GM12878 (cell line): ENCODE data around the gene UVRAG.
"Not testable (repeated sequence)": the region's sequence is repeated elsewhere in the genome, so short reads cannot be mapped to it uniquely, and the experiment has no call there.

Experiments
- BHLHE40 ChIP-seq, 2 experiments: fragments of 450-650 bp in 1 of 2; IDR thresholded peaks; 2 replicates each; pipeline ENCODE4 v1.6.1; 2011 to 2017; ENCODE audit warnings: low read depth in 2 of 2, borderline replicate concordance in 1 of 2, improper control_type of control experiment in 1 of 2, low read length in 1 of 2, mild to moderate bottlenecking in 1 of 2
- CHD2 ChIP-seq: IDR thresholded peaks from 2 replicates; pipeline ENCODE4 v1.6.1; 2011; ENCODE audit warnings: low read depth, low read length, improper control_type of control experiment, borderline replicate concordance
- SIN3A ChIP-seq: IDR thresholded peaks from 2 replicates; pipeline ENCODE4 v1.6.1; 2012; ENCODE audit warnings: low read depth, low read length, improper control_type of control experiment
- SREBF2 ChIP-seq: IDR thresholded peaks from 2 replicates; pipeline ENCODE4 v1.6.1; 2012; ENCODE audit warnings: mild to moderate bottlenecking, low read length
- TAF1 ChIP-seq: IDR thresholded peaks from 2 replicates; pipeline ENCODE4 v1.6.1; 2011; ENCODE audit warnings: mild to moderate bottlenecking, low read depth, low read length, borderline replicate concordance
- YY1 ChIP-seq: IDR thresholded peaks from 2 replicates; pipeline ENCODE4 v1.6.1; 2011; ENCODE audit warnings: low read depth, mild to moderate bottlenecking, low read length
- ZNF274 ChIP-seq: IDR thresholded peaks from one replicate; pipeline ENCODE4 v1.8.0; 2011; ENCODE audit not compliant: insufficient read length, insufficient read depth
- TF ChIP-seq, protein P1 (sequence below), 3 experiments: IDR thresholded peaks in 2 of 3; conservative IDR thresholded peaks in 1 of 3; 2 replicates each; pipeline ENCODE4 v1.5.1; 2011; ENCODE audit warnings: low read depth in 3 of 3, low read length in 3 of 3, mild to moderate bottlenecking in 3 of 3, control low read depth in 2 of 3, moderate library complexity in 2 of 3, inconsistent platforms in 1 of 3, mixed read lengths in 1 of 3; ENCODE audit not compliant: control insufficient read depth in 2 of 3, insufficient read depth in 1 of 3; ENCODE audit errors: extremely low read depth in 1 of 3
- TF ChIP-seq, protein P2 (sequence below): IDR thresholded peaks from 2 replicates; pipeline ENCODE4 v1.6.1; 2012; ENCODE audit warnings: mild to moderate bottlenecking, low read depth, low read length

DNA sequence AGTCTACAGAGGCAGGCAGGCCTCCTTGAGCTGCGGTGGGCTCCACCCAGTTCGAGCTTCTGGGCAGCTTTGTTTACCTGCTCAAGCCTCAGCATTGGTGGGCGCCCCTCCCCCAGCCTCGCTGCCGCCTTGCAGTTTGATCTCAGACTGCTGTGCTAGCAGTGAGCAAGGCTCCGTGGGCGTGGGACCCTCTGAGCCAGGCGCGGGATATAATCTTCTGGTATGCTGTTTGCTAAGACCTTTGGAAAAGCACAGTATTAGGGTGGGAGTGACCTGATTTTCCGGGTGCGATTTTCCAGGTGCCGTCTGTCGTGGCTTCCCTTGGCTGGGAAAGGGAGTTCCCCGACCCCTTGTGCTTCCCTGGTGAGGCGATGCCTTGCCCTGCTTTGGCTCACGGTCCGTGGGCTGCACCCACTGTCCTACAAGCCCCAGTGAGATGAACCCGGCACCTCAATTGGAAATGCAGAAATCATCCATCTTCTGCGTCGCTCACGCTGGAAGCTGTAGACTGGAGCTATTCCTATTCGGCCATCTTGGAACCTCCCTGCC lies 164.5 kb downstream of the UVRAG start:
- not testable (repeated sequence) for TF ChIP-seq SIN3A; BHLHE40 (IDR thresholded peaks at IDR 0.05; ENCODE audit: borderline replicate concordance in 1 of 2, low read depth in 2 of 2, low read length in 1 of 2); ZNF274; SREBF2; TAF1; CHD2
- TF ChIP-seq, protein P1, sequence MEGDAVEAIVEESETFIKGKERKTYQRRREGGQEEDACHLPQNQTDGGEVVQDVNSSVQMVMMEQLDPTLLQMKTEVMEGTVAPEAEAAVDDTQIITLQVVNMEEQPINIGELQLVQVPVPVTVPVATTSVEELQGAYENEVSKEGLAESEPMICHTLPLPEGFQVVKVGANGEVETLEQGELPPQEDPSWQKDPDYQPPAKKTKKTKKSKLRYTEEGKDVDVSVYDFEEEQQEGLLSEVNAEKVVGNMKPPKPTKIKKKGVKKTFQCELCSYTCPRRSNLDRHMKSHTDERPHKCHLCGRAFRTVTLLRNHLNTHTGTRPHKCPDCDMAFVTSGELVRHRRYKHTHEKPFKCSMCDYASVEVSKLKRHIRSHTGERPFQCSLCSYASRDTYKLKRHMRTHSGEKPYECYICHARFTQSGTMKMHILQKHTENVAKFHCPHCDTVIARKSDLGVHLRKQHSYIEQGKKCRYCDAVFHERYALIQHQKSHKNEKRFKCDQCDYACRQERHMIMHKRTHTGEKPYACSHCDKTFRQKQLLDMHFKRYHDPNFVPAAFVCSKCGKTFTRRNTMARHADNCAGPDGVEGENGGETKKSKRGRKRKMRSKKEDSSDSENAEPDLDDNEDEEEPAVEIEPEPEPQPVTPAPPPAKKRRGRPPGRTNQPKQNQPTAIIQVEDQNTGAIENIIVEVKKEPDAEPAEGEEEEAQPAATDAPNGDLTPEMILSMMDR (IDR thresholded peaks at IDR 0.05 in 2 of 3, conservative IDR thresholded peaks at IDR 0.05 in 1 of 3; ENCODE audit: control insufficient read depth in 2 of 3, extremely low read depth in 1 of 3, insufficient read depth in 1 of 3, low read depth in 3 of 3, low read length in 3 of 3) = not testable (repeated sequence)
- TF ChIP-seq, protein P2, sequence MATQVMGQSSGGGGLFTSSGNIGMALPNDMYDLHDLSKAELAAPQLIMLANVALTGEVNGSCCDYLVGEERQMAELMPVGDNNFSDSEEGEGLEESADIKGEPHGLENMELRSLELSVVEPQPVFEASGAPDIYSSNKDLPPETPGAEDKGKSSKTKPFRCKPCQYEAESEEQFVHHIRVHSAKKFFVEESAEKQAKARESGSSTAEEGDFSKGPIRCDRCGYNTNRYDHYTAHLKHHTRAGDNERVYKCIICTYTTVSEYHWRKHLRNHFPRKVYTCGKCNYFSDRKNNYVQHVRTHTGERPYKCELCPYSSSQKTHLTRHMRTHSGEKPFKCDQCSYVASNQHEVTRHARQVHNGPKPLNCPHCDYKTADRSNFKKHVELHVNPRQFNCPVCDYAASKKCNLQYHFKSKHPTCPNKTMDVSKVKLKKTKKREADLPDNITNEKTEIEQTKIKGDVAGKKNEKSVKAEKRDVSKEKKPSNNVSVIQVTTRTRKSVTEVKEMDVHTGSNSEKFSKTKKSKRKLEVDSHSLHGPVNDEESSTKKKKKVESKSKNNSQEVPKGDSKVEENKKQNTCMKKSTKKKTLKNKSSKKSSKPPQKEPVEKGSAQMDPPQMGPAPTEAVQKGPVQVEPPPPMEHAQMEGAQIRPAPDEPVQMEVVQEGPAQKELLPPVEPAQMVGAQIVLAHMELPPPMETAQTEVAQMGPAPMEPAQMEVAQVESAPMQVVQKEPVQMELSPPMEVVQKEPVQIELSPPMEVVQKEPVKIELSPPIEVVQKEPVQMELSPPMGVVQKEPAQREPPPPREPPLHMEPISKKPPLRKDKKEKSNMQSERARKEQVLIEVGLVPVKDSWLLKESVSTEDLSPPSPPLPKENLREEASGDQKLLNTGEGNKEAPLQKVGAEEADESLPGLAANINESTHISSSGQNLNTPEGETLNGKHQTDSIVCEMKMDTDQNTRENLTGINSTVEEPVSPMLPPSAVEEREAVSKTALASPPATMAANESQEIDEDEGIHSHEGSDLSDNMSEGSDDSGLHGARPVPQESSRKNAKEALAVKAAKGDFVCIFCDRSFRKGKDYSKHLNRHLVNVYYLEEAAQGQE = not testable (repeated sequence)
- TF ChIP-seq YY1 = peak; percentile 42; the same call in 1 of the 2 replicates
